ENCODE results near the gene FOXK1.
"Not testable (repeated sequence)": the region's sequence is repeated elsewhere in the genome, so short reads cannot be mapped to it uniquely, and the experiment has no call there.

Gene FOXK1

DNA sequence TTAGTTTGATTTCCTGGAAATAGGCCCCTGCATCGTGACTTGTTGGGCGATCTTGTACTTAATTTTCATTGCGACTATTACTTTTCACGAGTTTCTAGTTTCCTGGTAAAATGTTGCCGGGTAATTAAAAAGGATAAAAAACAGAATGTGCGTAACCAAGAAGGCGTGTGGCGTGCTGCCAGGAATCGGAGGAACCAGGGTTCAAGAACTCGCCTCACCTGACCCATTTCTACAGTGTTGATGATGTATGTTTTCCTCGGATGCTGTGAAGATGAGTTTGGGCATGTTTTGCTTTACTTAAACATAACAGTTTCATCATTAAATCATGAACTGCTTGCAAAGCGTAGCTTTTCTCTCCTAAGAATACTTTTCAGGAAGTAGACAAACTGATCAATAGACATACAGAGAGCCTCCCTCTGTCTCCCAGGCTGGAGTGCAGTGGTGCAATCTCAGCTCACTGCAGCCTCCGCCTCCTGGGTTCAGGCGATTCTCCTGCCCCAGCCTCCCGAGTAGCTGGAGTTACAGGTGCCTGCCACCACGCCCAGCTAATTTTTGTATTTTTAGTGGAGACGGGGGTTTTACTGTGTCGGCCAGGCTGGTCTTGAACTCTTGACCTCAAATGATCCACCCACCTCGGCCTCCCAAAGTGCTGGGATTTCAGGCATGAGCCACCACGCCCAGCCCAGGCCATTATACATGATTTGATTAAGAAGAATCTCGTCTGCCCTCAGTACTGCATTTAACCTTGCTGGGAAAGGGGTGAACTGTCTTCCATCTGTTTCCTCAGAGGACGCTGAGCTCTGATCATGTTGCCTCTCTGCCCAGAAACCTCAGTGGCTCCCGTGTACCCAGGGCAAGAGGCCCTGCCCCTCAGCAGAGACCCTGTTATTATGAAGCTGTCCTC lies 9.1 kb downstream of the FOXK1 start:
- Histone ChIP-seq H3K36me3 (ENCODE audit: control insufficient read depth, insufficient read depth, low read length) (no peaks in the 10 kb centered on the region), H3K27me3 (ENCODE audit: control insufficient read depth, insufficient read depth, low read length) (no peaks in the 10 kb centered on the region), H3K4me3 (ENCODE audit: low read depth, low read length) (no peak overlapping the region), H3K4me1 (ENCODE audit: control insufficient read depth, insufficient read depth, low read length) (no peaks in the 10 kb centered on the region), H3K9ac (ENCODE audit: low read depth, low read length) (no peak overlapping the region), H3K9me3 (ENCODE audit: control insufficient read depth, insufficient read depth, low read length) (no peaks in the 10 kb centered on the region)

DNA sequence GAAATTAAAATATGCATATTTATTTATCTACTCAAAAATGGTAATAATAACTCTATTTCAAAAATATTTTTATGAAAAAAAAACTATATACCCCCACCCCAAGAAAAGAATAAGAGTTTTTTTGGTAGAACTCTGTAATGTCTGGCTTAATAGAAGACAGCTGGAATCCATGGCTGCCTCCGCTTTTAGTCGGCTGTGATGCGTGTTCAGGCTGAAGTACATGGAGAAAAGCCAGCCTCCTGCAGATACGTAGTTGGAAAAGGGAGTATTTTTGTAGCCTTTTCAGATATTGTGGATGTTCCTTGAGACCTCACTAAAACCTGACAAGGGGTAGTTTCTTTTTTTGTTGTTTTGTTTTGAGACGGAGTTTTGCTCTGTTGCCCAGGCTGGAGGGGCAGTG lies 10.0 kb downstream of the FOXK1 start:
- Histone ChIP-seq H3K4me3 (ENCODE audit: low read depth, low read length) (no peak overlapping the region), H3K27me3 (ENCODE audit: control insufficient read depth, insufficient read depth, low read length) (no peaks in the 10 kb centered on the region), H3K9me3 (ENCODE audit: control insufficient read depth, insufficient read depth, low read length) (no peaks in the 10 kb centered on the region), H3K9ac (ENCODE audit: low read depth, low read length) (no peak overlapping the region), H3K36me3 (ENCODE audit: control insufficient read depth, insufficient read depth, low read length) (no peaks in the 10 kb centered on the region), H3K4me1 (ENCODE audit: control insufficient read depth, insufficient read depth, low read length) (no peaks in the 10 kb centered on the region)

DNA sequence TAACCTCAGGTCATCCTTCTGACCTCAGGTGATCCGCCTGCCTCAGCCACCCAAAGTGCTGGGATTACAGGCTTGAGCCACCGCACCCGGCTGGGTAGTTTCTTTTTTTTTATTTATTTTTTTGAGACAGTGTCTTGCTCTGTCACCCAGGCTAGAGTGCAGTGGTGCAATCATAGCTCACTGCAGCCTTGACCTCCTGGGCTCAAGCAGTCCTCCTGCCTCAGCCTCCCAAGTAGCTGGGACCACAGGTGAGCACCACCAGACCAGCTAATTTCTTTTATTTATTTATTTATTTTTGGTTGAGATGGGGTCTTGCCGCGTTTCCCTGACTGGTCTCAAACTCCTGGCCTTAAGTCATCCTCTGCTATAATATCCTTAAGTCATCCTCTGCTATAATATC lies 10.5 kb downstream of the FOXK1 start:
- not testable (repeated sequence) for H3K4me3 ChIP-seq (ENCODE audit: low read depth, low read length); H3K9me3 ChIP-seq (ENCODE audit: control insufficient read depth, insufficient read depth, low read length); H3K36me3 ChIP-seq (ENCODE audit: control insufficient read depth, insufficient read depth, low read length); H3K4me1 ChIP-seq (ENCODE audit: control insufficient read depth, insufficient read depth, low read length); H3K9ac ChIP-seq (ENCODE audit: low read depth, low read length); H3K27me3 ChIP-seq (ENCODE audit: control insufficient read depth, insufficient read depth, low read length)

DNA sequence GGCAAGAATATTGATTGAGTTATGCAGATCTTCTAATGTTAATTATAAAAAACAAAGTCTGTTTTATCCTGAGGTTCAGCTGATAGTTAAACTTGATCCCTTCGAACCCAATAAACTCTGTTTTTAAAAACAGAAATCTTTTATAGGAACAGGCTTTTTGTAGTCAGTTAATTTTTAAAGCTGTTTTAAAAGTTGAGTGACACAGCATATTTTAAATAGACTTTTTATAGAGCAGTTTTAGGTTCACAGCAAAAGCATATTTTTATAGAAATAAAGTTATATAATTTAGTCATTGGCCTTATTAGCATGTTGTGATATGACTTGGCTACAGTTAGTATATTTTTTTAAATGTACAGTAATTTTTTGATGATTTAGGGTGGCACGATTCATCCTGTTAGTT lies 11.1 kb downstream of the FOXK1 start:
- no peaks in the 10 kb centered on the region for H3K9me3 ChIP-seq (ENCODE audit: control insufficient read depth, insufficient read depth, low read length)
- H3K4me1 ChIP-seq (ENCODE audit: control insufficient read depth, insufficient read depth, low read length): no peaks in the 10 kb centered on the region
- H3K27me3 ChIP-seq (ENCODE audit: control insufficient read depth, insufficient read depth, low read length): no peaks in the 10 kb centered on the region
- H3K4me3 ChIP-seq (ENCODE audit: low read depth, low read length): no peak overlapping the region
- no peak overlapping the region for H3K9ac ChIP-seq (ENCODE audit: low read depth, low read length)
- no peaks in the 10 kb centered on the region for H3K36me3 ChIP-seq (ENCODE audit: control insufficient read depth, insufficient read depth, low read length)

DNA sequence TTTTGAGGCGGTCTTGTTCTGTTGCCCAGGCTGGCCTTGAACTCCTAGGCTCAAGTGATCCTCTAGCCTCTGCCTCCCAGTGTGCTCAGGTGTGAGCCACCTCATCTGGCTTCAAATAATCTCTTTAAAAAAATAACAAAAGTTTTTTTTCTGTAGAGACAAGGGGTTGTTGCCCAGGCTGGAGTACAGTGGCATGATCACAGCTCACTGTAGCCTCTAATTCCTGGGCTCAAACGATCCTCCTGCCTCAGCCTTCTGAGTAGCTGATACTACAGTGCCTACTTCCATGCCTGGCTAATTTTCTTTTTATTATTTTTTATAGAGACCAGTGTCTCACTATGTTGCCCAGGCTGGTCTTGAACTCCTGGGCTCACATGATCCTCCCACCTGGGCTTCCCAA lies 11.7 kb downstream of the FOXK1 start:
- Histone ChIP-seq H3K9me3 (ENCODE audit: control insufficient read depth, insufficient read depth, low read length) (no peaks in the 10 kb centered on the region), H3K4me1 (ENCODE audit: control insufficient read depth, insufficient read depth, low read length) (no peaks in the 10 kb centered on the region), H3K27me3 (ENCODE audit: control insufficient read depth, insufficient read depth, low read length) (no peaks in the 10 kb centered on the region), H3K9ac (ENCODE audit: low read depth, low read length) (no peak overlapping the region), H3K4me3 (ENCODE audit: low read depth, low read length) (no peak overlapping the region), H3K36me3 (ENCODE audit: control insufficient read depth, insufficient read depth, low read length) (no peaks in the 10 kb centered on the region)

DNA sequence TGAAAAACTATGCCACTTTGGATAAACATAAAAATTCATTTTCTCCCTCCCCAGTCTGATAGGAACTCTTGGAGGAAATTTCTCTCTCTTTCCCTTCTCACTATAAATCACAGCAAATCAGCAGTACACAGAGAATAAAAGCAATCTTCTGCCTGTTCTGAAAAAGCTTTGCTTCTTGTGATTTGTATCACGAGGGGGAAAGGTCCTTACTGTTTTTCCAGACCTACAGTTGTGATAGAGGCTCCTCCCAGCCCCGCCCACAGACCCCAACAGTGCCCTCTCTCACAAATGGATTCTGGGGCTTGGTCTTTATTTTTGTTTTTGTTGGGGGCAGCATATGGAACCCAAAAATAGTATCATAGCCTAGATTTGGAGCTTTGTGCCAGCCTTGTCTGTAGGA lies 12.2 kb downstream of the FOXK1 start:
- no peak overlapping the region for H3K9ac ChIP-seq (ENCODE audit: low read depth, low read length)
- H3K4me3 ChIP-seq (ENCODE audit: low read depth, low read length): no peak overlapping the region
- no peaks in the 10 kb centered on the region for H3K27me3 ChIP-seq (ENCODE audit: control insufficient read depth, insufficient read depth, low read length)
- no peaks in the 10 kb centered on the region for H3K36me3 ChIP-seq (ENCODE audit: control insufficient read depth, insufficient read depth, low read length)
- H3K9me3 ChIP-seq (ENCODE audit: control insufficient read depth, insufficient read depth, low read length): no peaks in the 10 kb centered on the region
- H3K4me1 ChIP-seq (ENCODE audit: control insufficient read depth, insufficient read depth, low read length): no peaks in the 10 kb centered on the region

DNA sequence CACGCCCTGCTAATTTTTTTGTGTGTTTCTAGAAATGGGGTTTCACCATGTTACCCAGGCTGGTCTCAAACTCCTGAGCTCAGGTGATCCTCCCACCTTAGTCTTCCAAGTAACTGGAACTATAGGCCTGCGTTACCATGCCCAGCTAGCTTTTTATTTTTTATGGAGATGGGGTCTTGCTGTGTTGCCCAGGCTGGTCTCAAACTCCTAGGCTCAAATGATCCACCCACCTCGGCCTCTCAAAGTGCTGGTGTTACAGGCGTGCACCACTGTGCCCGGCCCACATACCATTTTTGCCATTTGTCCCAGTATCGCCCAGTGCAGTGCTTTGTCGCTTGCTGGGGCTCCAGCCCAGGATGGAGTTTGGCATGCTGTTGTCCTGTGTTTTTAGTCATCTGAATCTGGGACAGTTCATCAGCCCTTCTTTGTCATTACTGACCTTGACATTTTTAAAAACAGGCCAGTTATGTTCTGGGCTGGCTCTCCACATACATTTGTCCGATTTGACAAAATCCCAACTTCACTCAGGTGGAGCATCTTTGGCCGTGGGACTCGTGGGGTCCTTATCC lies 16.7 kb downstream of the FOXK1 start:
- Histone ChIP-seq H3K9ac (ENCODE audit: low read depth, low read length) (no peak overlapping the region), H3K36me3 (ENCODE audit: control insufficient read depth, insufficient read depth, low read length) (no peaks in the 10 kb centered on the region), H3K9me3 (ENCODE audit: control insufficient read depth, insufficient read depth, low read length) (no peaks in the 10 kb centered on the region), H3K4me1 (ENCODE audit: control insufficient read depth, insufficient read depth, low read length) (no peaks in the 10 kb centered on the region), H3K27me3 (ENCODE audit: control insufficient read depth, insufficient read depth, low read length) (peaks cover 2% of the 10 kb centered on the region), H3K4me3 (ENCODE audit: low read depth, low read length) (no peak overlapping the region)

DNA sequence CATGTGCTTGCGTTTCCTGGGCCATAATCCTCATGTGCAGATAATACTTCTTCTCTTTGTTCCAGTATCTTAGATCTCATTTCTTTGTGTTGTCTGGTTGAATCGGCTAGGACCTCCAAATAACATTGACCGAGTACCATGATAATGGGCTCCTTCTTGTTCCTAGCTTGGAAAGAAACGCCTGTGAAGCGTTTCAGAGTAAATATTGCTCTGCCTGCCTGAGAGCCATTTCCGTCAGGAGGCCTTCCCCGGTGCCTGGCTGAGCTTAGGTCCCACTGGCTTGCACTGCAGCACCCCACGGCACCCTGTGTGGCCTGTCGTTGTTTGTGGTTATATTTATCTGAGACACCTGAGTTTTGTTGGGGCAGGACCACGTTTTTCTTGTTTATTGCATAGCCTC lies 17.7 kb downstream of the FOXK1 start:
- no peaks in the 10 kb centered on the region for H3K9me3 ChIP-seq (ENCODE audit: control insufficient read depth, insufficient read depth, low read length)
- H3K9ac ChIP-seq (ENCODE audit: low read depth, low read length): no peak overlapping the region
- no peaks in the 10 kb centered on the region for H3K4me1 ChIP-seq (ENCODE audit: control insufficient read depth, insufficient read depth, low read length)
- H3K36me3 ChIP-seq (ENCODE audit: control insufficient read depth, insufficient read depth, low read length): no peaks in the 10 kb centered on the region
- H3K4me3 ChIP-seq (ENCODE audit: low read depth, low read length): no peak overlapping the region
- peaks cover 6% of the 10 kb centered on the region for H3K27me3 ChIP-seq (ENCODE audit: control insufficient read depth, insufficient read depth, low read length)

DNA sequence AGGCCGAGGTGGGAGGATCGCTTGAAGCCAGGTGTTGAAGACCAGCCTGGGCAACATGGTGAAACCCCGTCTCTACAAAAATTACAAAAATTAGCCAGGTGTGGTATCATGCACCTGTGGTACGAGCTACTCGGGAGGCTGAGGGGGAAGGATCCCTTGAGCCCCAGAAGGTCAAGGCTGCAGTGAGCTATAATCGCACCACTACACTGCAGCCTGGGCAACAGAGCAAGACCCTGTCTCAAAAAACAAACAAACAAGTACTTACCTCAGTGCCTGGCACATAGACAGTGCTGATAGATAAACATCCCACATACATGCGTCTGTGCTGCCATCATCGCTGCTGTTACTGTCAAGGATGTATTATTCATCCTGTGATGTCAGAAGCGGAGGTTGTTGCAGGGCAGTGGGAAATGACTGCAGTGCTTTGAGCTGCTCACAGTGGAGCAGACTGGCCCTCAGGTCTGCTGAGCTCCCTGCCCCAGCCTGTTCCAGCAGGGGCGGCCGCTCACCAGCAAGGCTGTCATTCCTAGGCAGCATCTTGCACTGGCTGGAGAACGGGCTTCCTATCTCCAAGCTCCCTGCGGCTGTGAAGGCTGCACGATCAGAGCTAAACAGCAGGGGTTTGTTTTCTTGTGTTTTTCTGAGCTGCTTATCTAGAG lies 18.6 kb downstream of the FOXK1 start:
- peaks cover 10% of the 10 kb centered on the region for H3K27me3 ChIP-seq (ENCODE audit: control insufficient read depth, insufficient read depth, low read length)
- no peak overlapping the region for H3K4me3 ChIP-seq (ENCODE audit: low read depth, low read length)
- no peaks in the 10 kb centered on the region for H3K36me3 ChIP-seq (ENCODE audit: control insufficient read depth, insufficient read depth, low read length)
- H3K4me1 ChIP-seq (ENCODE audit: control insufficient read depth, insufficient read depth, low read length): no peaks in the 10 kb centered on the region
- no peak overlapping the region for H3K9ac ChIP-seq (ENCODE audit: low read depth, low read length)
- H3K9me3 ChIP-seq (ENCODE audit: control insufficient read depth, insufficient read depth, low read length): no peaks in the 10 kb centered on the region

DNA sequence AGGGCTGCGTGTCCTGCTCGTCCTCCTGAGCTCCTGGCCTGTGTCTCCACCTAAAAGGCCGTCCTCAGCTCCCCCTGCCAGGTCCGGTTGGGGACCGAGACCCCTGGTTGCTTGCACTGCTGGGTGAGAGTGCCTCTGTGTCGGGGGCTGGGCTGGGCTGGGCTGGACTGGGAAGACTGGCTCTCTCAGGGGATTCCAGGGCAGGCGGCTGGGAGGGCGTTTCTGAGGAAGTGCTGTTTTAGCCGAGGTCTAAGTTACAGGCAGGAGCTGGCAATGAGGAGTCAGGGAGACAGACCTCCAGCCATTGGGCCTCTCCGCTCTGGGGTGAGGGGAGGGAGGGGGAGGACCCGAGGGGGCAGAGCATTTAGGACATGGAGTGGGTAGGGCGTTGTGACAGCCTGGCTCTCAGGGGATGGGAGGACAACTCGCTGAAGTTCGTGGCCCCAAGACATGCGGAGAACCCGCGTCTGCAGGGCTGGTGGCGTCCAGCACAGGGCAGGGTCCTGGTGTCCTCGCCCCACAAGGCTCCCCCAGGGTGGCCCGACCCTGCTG lies 20.9 kb downstream of the FOXK1 start:
- Histone ChIP-seq H3K4me1 (ENCODE audit: control insufficient read depth, insufficient read depth, low read length) (peaks cover 7% of the 10 kb centered on the region), H3K9me3 (ENCODE audit: control insufficient read depth, insufficient read depth, low read length) (no peaks in the 10 kb centered on the region), H3K4me3 (ENCODE audit: low read depth, low read length) (no peak overlapping the region), H3K36me3 (ENCODE audit: control insufficient read depth, insufficient read depth, low read length) (no peaks in the 10 kb centered on the region), H3K27me3 (ENCODE audit: control insufficient read depth, insufficient read depth, low read length) (peaks cover 19% of the 10 kb centered on the region), H3K9ac (ENCODE audit: low read depth, low read length) (no peak overlapping the region)

DNA sequence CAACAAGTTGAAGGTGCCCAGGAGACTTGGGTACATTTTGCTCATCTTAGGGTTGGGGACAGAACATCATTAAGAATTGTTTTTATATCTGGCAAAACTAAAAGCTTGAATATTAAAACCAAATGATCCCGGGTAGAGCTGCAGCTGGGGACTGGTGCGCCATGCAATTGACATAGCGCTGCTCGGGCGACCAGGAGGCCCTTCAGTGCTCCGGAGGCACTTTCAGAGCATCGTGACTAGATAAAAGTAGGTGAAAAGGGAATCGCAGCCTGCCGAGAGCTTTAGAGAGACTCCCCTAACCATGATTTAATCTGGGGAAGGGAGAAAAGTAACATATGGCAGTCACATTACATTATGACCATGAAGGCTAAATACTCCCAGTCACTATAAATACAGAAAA lies 21.4 kb downstream of the FOXK1 start:
- Histone ChIP-seq H3K4me3 (ENCODE audit: low read depth, low read length) (no peak overlapping the region), H3K36me3 (ENCODE audit: control insufficient read depth, insufficient read depth, low read length) (no peaks in the 10 kb centered on the region), H3K9ac (ENCODE audit: low read depth, low read length) (no peak overlapping the region), H3K4me1 (ENCODE audit: control insufficient read depth, insufficient read depth, low read length) (peaks cover 10% of the 10 kb centered on the region), H3K9me3 (ENCODE audit: control insufficient read depth, insufficient read depth, low read length) (no peaks in the 10 kb centered on the region), H3K27me3 (ENCODE audit: control insufficient read depth, insufficient read depth, low read length) (peaks cover 22% of the 10 kb centered on the region)

Measured in iPS-15b (cell line).